A549 (cell line): ENCODE data around the gene NANOGP8. TPM values are rescaled to one million over a fixed set of nuclear protein-coding genes. Genes with fewer than 3 reads are reported as not detected.

Experiments used
- ATAC-seq, 2 experiments: fragments of 200-7000 bp in 1 of 2; fragments of >200 bp in 1 of 2; cut with Nextera tagmentation in 1 of 2; cut with Tn5 transposase in 1 of 2; 3 replicates each; pipeline versions ENCODE4 v1.8.0 to v1.9.1; 2018 to 2020; ENCODE audit warnings: mild to moderate bottlenecking in 1 of 2, moderate library complexity in 1 of 2
- CTCF ChIA-PET: fragments of 300-600 bp; sonication (Branson Sonifier 250); formaldehyde crosslinking; extraction: SDS; loops from one replicate; lab custom pipeline; 2021; ENCODE audit warnings: antibody characterized with exemption, inconsistent platforms; lab: Yijun Ruan, JAX
- POLR2A ChIA-PET: fragments of 350-600 bp; formaldehyde crosslinking; extraction: SDS; loops from one replicate; lab custom pipeline; 2021; ENCODE audit warnings: antibody characterized with exemption, inconsistent platforms; lab: Yijun Ruan, JAX
- DNase-seq, 2 experiments: peaks; one replicate each; pipeline versions ENCODE4 v3.0.0 to v3.0.0-alpha.2; 2011 to 2016; ENCODE audit warnings: low read depth in 1 of 2, low spot score in 1 of 2
- FAIRE-seq: peaks from 2 replicates; lab custom pipeline; 2011; peaks lifted over from hg19 to GRCh38; lab: Jason Lieb, UNC
- H3K27ac ChIP-seq, 2 experiments: fragments of >200 bp; sonication (Bioruptor Twin); formaldehyde crosslinking; 3 replicates each; pipeline ENCODE4 v1.5.1; 2016 to 2017
- H3K4me1 ChIP-seq: fragments of >200 bp; sonication (Bioruptor Twin); formaldehyde crosslinking; 3 replicates; pipeline ENCODE4 v1.6.1; 2016
- H3K4me2 ChIP-seq: fragments of >200 bp; sonication (Bioruptor Twin); formaldehyde crosslinking; 3 replicates; pipeline ENCODE4 v1.6.1; 2016
- H3K4me3 ChIP-seq: fragments of >200 bp; sonication (Bioruptor Twin); formaldehyde crosslinking; 3 replicates; pipeline ENCODE4 v1.5.1; 2016
- H3K9me3 ChIP-seq: fragments of >200 bp; sonication (Bioruptor Twin); formaldehyde crosslinking; 3 replicates; pipeline ENCODE4 v1.6.1; 2016
- CBX2 ChIP-seq: fragments of 200-600 bp; sonication (generic); IDR thresholded peaks from 2 replicates; pipeline ENCODE4 v1.6.1; 2016; ENCODE audit warnings: low read depth, mild to moderate bottlenecking, borderline replicate concordance
- FOXS1 ChIP-seq: fragments of 250-450 bp; sonication (Bioruptor Pico); IDR thresholded peaks from 2 replicates; pipeline ENCODE4 v1.5.0; 2020; ENCODE audit warnings: mild to moderate bottlenecking, moderate library complexity
- HOXB5 ChIP-seq: fragments of 250-450 bp; sonication (Bioruptor Pico); IDR thresholded peaks from 2 replicates; pipeline ENCODE4 v1.5.0; 2020; ENCODE audit warnings: mild to moderate bottlenecking, moderate library complexity
- NFE2L2 ChIP-seq: fragments of 150-350 bp; conservative IDR thresholded peaks from 2 replicates; pipeline ENCODE4 v1.6.1; 2014; ENCODE audit warnings: low read length
- NPAS2 ChIP-seq: fragments of 250-450 bp; sonication (Bioruptor Pico); IDR thresholded peaks from 2 replicates; pipeline ENCODE4 v1.8.0; 2022; ENCODE audit warnings: mild to moderate bottlenecking, moderate library complexity, borderline replicate concordance
- PBX3 ChIP-seq: IDR thresholded peaks from 2 replicates; pipeline ENCODE4 v1.6.1; 2012
- POLR2AphosphoS2 ChIP-seq: conservative IDR thresholded peaks from 2 replicates; pipeline ENCODE4 v1.6.1; 2012; ENCODE audit warnings: low read length, improper control_type of control experiment, inconsistent platforms
- RARB ChIP-seq: fragments of 250-450 bp; sonication (Bioruptor Pico); IDR thresholded peaks from 2 replicates; pipeline ENCODE4 v1.8.0; 2021; ENCODE audit warnings: mild to moderate bottlenecking, moderate library complexity
- RCOR1 ChIP-seq: fragments of 150-350 bp; IDR thresholded peaks from 2 replicates; pipeline ENCODE4 v1.6.1; 2014; ENCODE audit warnings: antibody characterized with exemption, low read length, low read depth
- REST ChIP-seq: fragments of 200-600 bp; sonication (generic); IDR thresholded peaks from 2 replicates; pipeline ENCODE4 v1.6.1; 2016; ENCODE audit warnings: antibody characterized with exemption, mild to moderate bottlenecking, moderate library complexity
- RNF2 ChIP-seq: fragments of 200-600 bp; sonication (generic); IDR thresholded peaks from 2 replicates; pipeline ENCODE4 v1.6.1; 2016; ENCODE audit warnings: low read depth, mild to moderate bottlenecking, antibody characterized with exemption, moderate library complexity, borderline replicate concordance
- TFCP2L1 ChIP-seq: fragments of 250-450 bp; sonication (Bioruptor Pico); IDR thresholded peaks from 2 replicates; pipeline ENCODE4 v1.5.0; 2021; ENCODE audit warnings: mild to moderate bottlenecking
- ZFP36 ChIP-seq: fragments of 450-650 bp; IDR thresholded peaks from 2 replicates; pipeline ENCODE4 v1.6.1; 2014; ENCODE audit warnings: borderline replicate concordance; ENCODE audit not compliant: partially characterized antibody
- WGBS: methylation state at CpG from one replicate; pipeline ENCODE4 v1.1.6; 2017; ENCODE audit errors: missing lambda C conversion rate; 5-methylcytosine and 5-hydroxymethylcytosine counted together
- polyA plus RNA-seq, 4 experiments: library from polyadenylated mRNA; depleted of rRNA in 3 of 4; stranded (reverse); fragments of >200 nt; fragmentation: RNase III in 1 of 4; extraction: RNeasy Plus Mini Kit Qiagen cat#74134 plus additional on column Dnase treatment in 1 of 4; gene quantifications; 2 replicates in 3 of 4; 3 replicates in 1 of 4; pipeline ENCODE4 v1.2.3, GENCODE V29; 2011 to 2017
- TF ChIP-seq, protein P1 (sequence below): fragments of 250-450 bp; sonication (Bioruptor Pico); IDR thresholded peaks from 2 replicates; pipeline ENCODE4 v1.5.0; 2020; ENCODE audit warnings: low read depth, mild to moderate bottlenecking, moderate library complexity

Gene NANOGP8
- polyA plus RNA-seq, 2 of the 4 experiments (the other 2 are of a cell fraction): not detected

DNA sequence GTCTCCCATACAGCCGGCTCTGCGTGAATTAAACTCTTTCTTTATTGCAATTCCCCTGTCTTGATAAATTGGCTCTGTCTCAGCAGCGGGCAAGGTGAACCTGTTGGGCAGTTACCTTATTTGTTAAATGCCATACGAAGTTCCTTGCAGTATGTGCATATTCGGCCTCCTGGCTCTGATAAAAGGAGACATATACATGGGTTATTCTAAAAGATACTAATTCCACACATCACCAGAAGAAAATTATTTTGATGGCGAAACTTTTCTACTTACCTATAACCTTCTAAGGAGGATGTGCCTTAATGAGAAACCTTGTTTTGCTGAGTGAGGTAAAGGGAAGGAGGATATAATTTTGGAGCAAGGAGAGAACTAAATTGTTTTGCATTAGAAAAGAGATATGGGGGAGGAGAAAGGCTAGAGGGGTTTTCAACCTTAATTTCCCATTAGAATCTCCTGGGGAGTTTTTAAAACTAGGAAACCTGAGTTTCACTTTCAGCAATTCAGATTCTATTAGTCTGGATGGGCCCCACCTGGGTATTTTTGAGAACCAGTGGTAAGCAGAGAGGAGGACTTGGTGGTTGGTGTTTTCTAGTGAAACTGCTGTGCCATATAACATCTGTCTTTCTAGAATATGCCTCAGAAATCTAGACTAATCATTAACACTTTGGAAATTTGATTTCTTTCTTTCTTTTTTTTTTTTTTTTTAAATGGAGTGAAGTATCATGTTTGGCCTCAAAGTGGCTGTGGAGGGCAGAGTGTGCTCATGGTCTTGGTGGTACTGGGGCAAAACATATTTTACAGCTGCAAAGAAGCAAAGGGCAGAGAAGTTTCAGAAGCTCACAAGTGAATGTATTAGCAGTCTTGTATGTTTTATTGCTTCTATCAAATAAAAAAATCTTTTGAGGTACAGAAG, 23.0 kb downstream of the NANOGP8 start:
- Histone ChIP-seq H3K27ac (no peak overlapping the region), H3K9me3 (no peaks in the 10 kb centered on the region), H3K4me2 (no peak overlapping the region), H3K4me3 (no peak overlapping the region)
- 75% methylated on average over 6 of the region's 6 CpGs for WGBS
- CTCF ChIA-PET: no interaction called here
- no peak for TF ChIP-seq FOXS1
- TF ChIP-seq, protein P1, sequence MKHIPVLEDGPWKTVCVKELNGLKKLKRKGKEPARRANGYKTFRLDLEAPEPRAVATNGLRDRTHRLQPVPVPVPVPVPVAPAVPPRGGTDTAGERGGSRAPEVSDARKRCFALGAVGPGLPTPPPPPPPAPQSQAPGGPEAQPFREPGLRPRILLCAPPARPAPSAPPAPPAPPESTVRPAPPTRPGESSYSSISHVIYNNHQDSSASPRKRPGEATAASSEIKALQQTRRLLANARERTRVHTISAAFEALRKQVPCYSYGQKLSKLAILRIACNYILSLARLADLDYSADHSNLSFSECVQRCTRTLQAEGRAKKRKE (CRISPR knock-in tag): no peak
- TF ChIP-seq PBX3: no peak
- TF ChIP-seq ZFP36: no peak
- TF ChIP-seq RNF2: no peak
- no peak for TF ChIP-seq NPAS2 (CRISPR knock-in tag)
- no peak for TF ChIP-seq CBX2
- no peak for TF ChIP-seq RCOR1
- TF ChIP-seq HOXB5: no peak
- TF ChIP-seq TFCP2L1 (CRISPR knock-in tag): no peak
- TF ChIP-seq, all 56 proteins: peak for 0
- POLR2A ChIA-PET: no interaction called here
- DNase-seq: no peak
- H3K4me1 ChIP-seq: no peaks in the 10 kb centered on the region
- ATAC-seq: no peak
- FAIRE-seq: no peak

GRCh38 chr15:35061161-35061824, 23.8 kb downstream of the NANOGP8 start:
- ATAC-seq: no peak
- H3K4me2 ChIP-seq: no peak overlapping the region
- POLR2A ChIA-PET: no interaction called here

More at GRCh38 chr15:35061161-35061824, 23.8 kb downstream of the NANOGP8 start:
- H3K4me1 ChIP-seq: no peaks in the 10 kb centered on the region
- H3K9me3 ChIP-seq: no peaks in the 10 kb centered on the region
- no peak overlapping the region for H3K27ac ChIP-seq
- TF ChIP-seq NFE2L2: no peak
- TF ChIP-seq POLR2AphosphoS2: no peak
- TF ChIP-seq RARB (CRISPR knock-in tag): no peak
- TF ChIP-seq TFCP2L1 (CRISPR knock-in tag): no peak
- no peak for TF ChIP-seq REST
- no peak for FAIRE-seq
- DNase-seq: no peak
- CTCF ChIA-PET: no interaction called here
- H3K4me3 ChIP-seq: no peak overlapping the region
- 70% methylated on average over 13 of the region's 13 CpGs for WGBS
